Body of pancreas (tissue), 4 donors: ENCODE results near the gene DLGAP5. TPM values are rescaled to one million over a fixed set of nuclear protein-coding genes. Genes with fewer than 3 reads are reported as not detected.

Experiments
- ATAC-seq: fragments of 150-250 bp; one replicate; pipeline ENCODE4 v1.9.1; 2016
- DNase-seq, 4 donors: peaks; one replicate each; pipeline ENCODE4 v3.0.0-alpha.2; 2019
- H3K27ac ChIP-seq, 4 donors: fragments of 200-600 bp; sonication (generic); 1 replicate in 3 of 4; 2 replicates in 1 of 4; pipeline versions ENCODE4 v1.5.1 to v1.6.1; 2016 to 2019; ENCODE audit warnings: mild to moderate bottlenecking in 1 of 4, mixed read lengths in 1 of 4, moderate library complexity in 1 of 4
- H3K27me3 ChIP-seq, 2 donors: fragments of 200-600 bp; sonication (generic); one replicate each; pipeline ENCODE4 v1.6.0; 2016; ENCODE audit warnings: mild to moderate bottlenecking in 1 of 2
- H3K36me3 ChIP-seq, 2 donors: fragments of 200-600 bp; sonication (generic); replicated peaks in 1 of 2; 2 replicates each; pipeline ENCODE4 v1.5.1; 2016; ENCODE audit warnings: low read depth in 2 of 2; ENCODE audit not compliant: insufficient read depth in 1 of 2
- H3K4me1 ChIP-seq: fragments of 200-600 bp; sonication (generic); one replicate; pipeline ENCODE4 v1.6.0; 2016
- H3K4me3 ChIP-seq, 2 donors: fragments of 200-600 bp; sonication (generic); 1 replicate in 1 of 2; 2 replicates in 1 of 2; pipeline ENCODE4 v1.5.1; 2016 to 2019
- H3K9me3 ChIP-seq, 3 donors: fragments of 200-600 bp; sonication (generic); 1 replicate in 2 of 3; 2 replicates in 1 of 3; pipeline ENCODE4 v1.5.1; 2016
- POLR2A ChIP-seq, 3 donors: fragments of 450-650 bp; IDR thresholded peaks; one replicate each; pipeline ENCODE4 v1.6.1; 2016; ENCODE audit warnings: antibody characterized with exemption in 3 of 3, mild to moderate bottlenecking in 2 of 3
- WGBS, 2 donors: methylation state at CpG; one replicate each; pipeline ENCODE4 v1.1.5; 2017; 5-methylcytosine and 5-hydroxymethylcytosine counted together
- intact Hi-C: fragments of 100-400 bp; cut with DNase I; formaldehyde crosslinking; loops from one replicate; pipeline ENCODE4 v1.15.1; 2023
- total RNA-seq, 2 donors: library from RNA; depleted of rRNA; stranded (reverse); fragments of >200 nt; gene quantifications; one replicate each; pipeline ENCODE4 v1.1.0, GENCODE V29; 2016
- TF ChIP-seq, protein P1 (sequence below), 7 experiments: fragments of 450-650 bp in 4 of 7; fragments of 200-600 bp in 3 of 7; sonication (generic) in 3 of 7; IDR thresholded peaks; one replicate each; pipeline ENCODE4 v1.5.1; 2016 to 2019; ENCODE audit warnings: antibody characterized with exemption in 7 of 7

DLGAP5 gene
- total RNA-seq, 2 donors from 2014 or later, result not detected

DNA sequence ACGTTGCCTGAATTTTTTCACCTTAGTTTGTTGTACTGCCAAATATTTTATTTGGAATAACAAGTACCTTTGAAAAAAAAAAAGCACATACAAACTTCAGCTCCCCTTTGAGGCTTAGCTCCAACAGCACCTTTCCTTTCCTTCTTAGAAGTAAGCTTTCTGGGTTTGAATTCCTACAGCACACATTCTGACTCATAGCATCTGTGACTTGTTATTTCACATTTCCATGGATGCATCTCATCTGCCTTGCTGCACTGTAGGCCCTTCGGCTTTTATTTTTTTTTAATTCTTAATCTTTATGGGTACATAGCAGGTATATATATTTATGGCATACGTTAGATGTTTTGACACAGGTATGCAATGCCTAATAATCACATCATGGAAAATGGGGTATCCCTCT, 55.1 kb downstream of the DLGAP5 start:
- 86 to 88% methylated on average over 3 of the region's 3 CpGs for WGBS, 2 donors
- Histone ChIP-seq H3K9me3 (no peaks in the 10 kb centered on the region), H3K27ac (no peak overlapping the region), H3K36me3 (peaks cover 0 to 7% of the 10 kb centered on the region in 2 donors), H3K4me3 (no peak overlapping the region), H3K4me1 (peaks cover 36% of the 10 kb centered on the region), H3K27me3 (no peaks in the 10 kb centered on the region)
- no peak for ATAC-seq
- TF ChIP-seq POLR2A (IDR thresholded peaks at IDR 0.05), result no peak
- DNase-seq, result no peak
- intact Hi-C loops, result no loop called here

DNA sequence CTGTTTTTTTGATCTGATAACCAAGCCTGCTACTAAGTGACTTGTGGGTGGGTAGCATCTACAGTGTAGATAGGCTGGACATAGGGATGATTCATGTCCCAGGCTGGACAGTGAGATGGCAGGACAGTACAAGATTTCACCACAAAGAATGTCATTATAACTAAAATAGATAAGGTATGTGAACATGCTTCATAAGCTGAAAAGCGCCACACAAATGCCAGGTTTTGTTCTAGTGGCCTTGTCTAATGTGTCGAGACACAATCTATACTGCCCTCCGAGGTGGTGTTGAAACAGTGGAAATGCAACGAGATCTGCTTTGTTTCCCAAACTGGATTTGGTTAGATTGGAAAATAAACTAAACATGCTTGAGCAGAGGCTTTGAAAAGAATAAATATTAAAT, 58.0 kb downstream of the DLGAP5 start:
- DNase-seq (peak in 1 of 4 donors; percentile 53), ATAC-seq (no peak)
- Histone ChIP-seq H3K4me1 (peaks cover 39% of the 10 kb centered on the region), H3K36me3 (no peaks in the 10 kb centered on the region), H3K4me3 (no peak overlapping the region), H3K27me3 (no peaks in the 10 kb centered on the region), H3K9me3 (no peaks in the 10 kb centered on the region), H3K27ac (no peak overlapping the region)
- WGBS, 2 donors, result 17 to 49% methylated on average over 4 of the region's 4 CpGs
- intact Hi-C loops, result loop anchor here (5.0 kb wide), 1 partner anchor 41 kb away; no protein-coding TSS in a partner anchor
- TF ChIP-seq, protein P1, sequence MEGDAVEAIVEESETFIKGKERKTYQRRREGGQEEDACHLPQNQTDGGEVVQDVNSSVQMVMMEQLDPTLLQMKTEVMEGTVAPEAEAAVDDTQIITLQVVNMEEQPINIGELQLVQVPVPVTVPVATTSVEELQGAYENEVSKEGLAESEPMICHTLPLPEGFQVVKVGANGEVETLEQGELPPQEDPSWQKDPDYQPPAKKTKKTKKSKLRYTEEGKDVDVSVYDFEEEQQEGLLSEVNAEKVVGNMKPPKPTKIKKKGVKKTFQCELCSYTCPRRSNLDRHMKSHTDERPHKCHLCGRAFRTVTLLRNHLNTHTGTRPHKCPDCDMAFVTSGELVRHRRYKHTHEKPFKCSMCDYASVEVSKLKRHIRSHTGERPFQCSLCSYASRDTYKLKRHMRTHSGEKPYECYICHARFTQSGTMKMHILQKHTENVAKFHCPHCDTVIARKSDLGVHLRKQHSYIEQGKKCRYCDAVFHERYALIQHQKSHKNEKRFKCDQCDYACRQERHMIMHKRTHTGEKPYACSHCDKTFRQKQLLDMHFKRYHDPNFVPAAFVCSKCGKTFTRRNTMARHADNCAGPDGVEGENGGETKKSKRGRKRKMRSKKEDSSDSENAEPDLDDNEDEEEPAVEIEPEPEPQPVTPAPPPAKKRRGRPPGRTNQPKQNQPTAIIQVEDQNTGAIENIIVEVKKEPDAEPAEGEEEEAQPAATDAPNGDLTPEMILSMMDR (IDR thresholded peaks at IDR 0.05), result peak; percentile 22 to 67 (median 40)
- no peak for TF ChIP-seq POLR2A (IDR thresholded peaks at IDR 0.05)

DNA sequence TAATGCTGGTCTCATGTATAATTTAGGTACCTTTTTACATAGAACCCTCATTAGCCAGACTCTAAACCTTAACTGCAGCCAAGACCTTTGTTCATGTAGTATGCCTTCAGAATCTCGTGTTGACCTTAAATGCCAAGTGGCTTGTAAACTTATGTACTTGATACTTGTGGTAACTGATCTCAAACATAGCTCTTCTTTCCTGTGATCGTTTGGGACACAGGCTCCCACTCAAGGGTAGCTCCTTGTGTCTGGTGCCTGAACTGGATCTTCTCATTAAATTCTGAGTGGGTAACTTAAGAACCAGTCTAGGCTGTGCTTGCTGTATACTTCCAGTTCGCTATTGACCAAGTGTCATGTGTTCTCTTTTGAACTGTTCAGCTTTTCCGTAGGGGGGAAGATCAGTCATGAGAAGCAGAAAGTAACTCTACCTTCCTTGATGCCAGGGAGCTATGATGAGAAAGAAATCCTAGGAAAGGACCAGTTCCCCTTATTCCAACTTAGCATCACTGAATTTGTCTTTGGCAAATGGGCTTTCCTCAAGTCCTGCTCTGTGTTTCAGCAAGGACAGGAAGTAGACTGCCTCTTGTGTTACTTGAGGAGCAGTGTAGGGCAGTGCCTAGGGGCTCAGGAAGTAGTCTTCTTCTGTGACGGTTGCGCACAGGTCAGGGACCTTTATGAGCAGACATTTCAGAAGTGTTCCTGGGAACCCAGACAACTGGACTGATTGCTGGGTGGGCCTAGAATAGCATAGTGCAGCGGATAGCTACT, 59.8 kb downstream of the DLGAP5 start:
- H3K27ac ChIP-seq, result no peak overlapping the region

DNA sequence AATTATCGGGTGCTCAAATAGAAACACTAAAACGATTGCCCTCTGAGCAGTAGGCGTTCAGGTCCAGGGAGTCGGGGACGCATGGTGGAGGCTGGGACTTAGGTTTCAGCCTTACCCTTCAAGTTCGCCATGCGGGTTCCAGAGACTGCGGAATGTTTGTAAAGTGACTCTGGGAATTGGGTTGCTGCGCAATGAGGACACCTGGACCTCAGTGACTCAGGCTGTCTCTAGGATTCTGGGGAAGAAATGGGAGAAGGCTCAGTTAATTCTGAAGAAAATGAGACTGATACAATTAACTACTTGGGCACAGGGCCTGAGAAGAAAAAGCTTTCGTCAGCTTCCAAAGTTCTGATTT, 61.2 kb downstream of the DLGAP5 start:
- peak overlapping the region; percentile 31 to 57 for H3K4me3 ChIP-seq
- no peaks in the 10 kb centered on the region for H3K36me3 ChIP-seq
- TF ChIP-seq POLR2A (IDR thresholded peaks at IDR 0.05), result no peak
- TF ChIP-seq, protein P1 (IDR thresholded peaks at IDR 0.05), result no peak
- DNase-seq (peak; percentile 17 to 39 (median 34)), ATAC-seq (peak; percentile 13)
- no peaks in the 10 kb centered on the region for H3K27me3 ChIP-seq
- no peaks in the 10 kb centered on the region for H3K9me3 ChIP-seq
- H3K27ac ChIP-seq, result peak overlapping the region; percentile 83 to 91 (median 88)
- WGBS, 2 donors, result 19 to 24% methylated on average over 10 of the region's 10 CpGs
- peaks cover 35% of the 10 kb centered on the region for H3K4me1 ChIP-seq
- intact Hi-C loops, result loop anchor here (5.0 kb wide), 1 partner anchor 38 kb away; no protein-coding TSS in a partner anchor

More for the DNA sequence above, 59.8 kb downstream of the DLGAP5 start:
- no peak for TF ChIP-seq POLR2A (IDR thresholded peaks at IDR 0.05)
- TF ChIP-seq, protein P1 (IDR thresholded peaks at IDR 0.05), result no peak
- Histone ChIP-seq H3K9me3 (no peaks in the 10 kb centered on the region), H3K4me1 (peaks cover 35% of the 10 kb centered on the region), H3K36me3 (no peaks in the 10 kb centered on the region), H3K4me3 (no peak overlapping the region), H3K27me3 (no peaks in the 10 kb centered on the region)
- intact Hi-C loops, result loop anchor here (5.0 kb wide), 1 partner anchor 39 kb away; no protein-coding TSS in a partner anchor
- no peak for DNase-seq
- no peak for ATAC-seq
- WGBS, 2 donors, result 75 to 76% methylated on average over 7 of the region's 7 CpGs

DNA sequence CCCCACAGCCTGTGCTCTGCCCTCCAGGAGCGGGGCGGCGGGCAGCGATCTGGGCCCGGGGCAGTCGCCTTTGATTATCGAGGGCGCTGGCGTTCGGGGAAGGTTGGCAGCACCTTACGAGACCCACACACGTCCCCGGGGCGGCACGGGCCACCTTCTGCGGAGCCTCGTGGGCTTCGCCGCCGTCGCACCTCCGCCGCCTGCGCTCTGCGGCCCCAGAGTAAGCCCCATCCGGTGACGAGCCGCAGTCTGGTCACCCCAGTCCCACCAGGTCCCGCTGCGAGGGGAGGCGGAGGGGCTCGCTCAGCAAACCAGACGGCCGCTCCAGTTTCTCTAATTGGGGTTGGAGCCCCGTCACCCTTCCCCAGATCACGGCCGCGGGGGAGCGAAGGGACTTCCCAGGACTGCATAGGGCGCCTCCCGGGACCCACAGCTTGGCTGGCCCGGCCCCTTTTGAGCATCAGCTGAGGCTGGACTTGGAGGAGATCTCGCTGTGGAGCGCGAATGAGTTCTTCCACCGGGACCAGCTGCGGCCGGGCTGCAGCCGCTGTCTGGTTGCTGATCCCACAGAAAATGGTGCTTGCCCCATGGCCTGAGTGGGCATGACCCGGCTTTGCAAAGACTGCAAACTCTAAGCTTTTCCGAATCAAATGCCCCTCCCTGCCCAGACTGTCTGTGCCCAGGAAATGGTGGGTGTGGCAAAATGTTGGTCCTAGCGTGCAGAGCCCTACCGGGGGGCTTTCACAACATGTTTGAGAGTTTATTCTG, 61.8 kb downstream of the DLGAP5 start:
- WGBS, 2 donors, result 1% methylated on average over 13 to 48 of the region's 53 CpGs
- H3K27ac ChIP-seq, result peak overlapping the region; percentile 83 to 91 (median 88)
- ATAC-seq, result peak; percentile 68
- TF ChIP-seq POLR2A (IDR thresholded peaks at IDR 0.05), result peak in 2 of 3 donors; percentile 53 to 67
- TF ChIP-seq, protein P1 (IDR thresholded peaks at IDR 0.05), result no peak
- H3K4me3 ChIP-seq, result peak overlapping the region; percentile 31 to 57
- DNase-seq, result peak; percentile 60 to 71 (median 67)
- H3K36me3 ChIP-seq, result no peaks in the 10 kb centered on the region
- H3K9me3 ChIP-seq, result no peaks in the 10 kb centered on the region
- peaks cover 35% of the 10 kb centered on the region for H3K4me1 ChIP-seq
- intact Hi-C loops, result loop anchor here (5.0 kb wide), 1 partner anchor 37 kb away; no protein-coding TSS in a partner anchor
- H3K27me3 ChIP-seq, result no peaks in the 10 kb centered on the region
